GM18508 (cell line): Measurements from ENCODE around the gene PIGA.

Source experiments
- ATAC-seq: cut with Tn5 transposase; IDR thresholded peaks from one replicate; pipeline ENCODE4 v1.9.1; 2021; ENCODE audit warnings: moderate number of reproducible peaks; ENCODE audit not compliant: insufficient read depth, unreplicated experiment

Gene PIGA, protein sequence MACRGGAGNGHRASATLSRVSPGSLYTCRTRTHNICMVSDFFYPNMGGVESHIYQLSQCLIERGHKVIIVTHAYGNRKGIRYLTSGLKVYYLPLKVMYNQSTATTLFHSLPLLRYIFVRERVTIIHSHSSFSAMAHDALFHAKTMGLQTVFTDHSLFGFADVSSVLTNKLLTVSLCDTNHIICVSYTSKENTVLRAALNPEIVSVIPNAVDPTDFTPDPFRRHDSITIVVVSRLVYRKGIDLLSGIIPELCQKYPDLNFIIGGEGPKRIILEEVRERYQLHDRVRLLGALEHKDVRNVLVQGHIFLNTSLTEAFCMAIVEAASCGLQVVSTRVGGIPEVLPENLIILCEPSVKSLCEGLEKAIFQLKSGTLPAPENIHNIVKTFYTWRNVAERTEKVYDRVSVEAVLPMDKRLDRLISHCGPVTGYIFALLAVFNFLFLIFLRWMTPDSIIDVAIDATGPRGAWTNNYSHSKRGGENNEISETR

DNA sequence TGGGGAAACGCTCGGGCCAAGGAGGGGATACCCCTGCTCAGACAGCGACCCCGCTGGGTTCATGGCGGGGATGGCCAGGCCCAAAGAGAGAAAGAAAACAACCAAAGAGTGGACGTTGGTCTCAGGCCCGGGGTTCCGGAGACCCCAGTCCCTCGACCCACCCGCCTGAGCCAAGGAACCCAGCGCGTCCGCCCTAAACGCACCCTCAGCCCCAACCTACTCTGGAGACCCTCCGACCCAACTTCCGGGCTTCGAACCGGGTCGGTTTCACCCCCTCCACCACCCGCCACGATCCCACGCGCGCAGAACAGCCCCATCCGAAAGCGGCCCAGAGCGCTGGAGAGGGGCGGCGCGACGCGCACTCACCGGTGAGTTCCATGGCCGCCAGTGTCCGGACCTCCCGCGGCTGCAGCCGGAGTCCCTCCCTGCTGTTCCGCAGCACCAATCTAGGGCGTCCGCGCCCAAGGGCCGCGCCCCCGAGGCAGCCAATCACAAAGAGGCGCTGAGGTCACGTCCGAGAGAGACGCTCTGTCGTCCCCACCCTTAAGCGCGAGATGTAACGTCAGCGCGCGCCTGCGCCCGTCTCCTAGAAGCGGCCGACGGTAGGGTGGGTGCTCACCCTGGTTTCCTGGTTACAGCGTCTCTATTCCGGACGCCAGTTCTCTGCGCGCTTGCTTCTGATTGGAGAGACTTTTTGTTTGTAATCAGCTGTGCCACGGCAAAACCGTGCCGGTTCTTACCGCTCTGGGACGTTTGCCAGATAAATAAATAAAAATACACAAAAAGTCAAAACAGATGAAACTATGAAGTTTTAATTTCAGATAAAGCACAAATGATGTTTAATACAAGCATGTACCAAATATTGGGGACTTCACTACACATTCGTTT is at the start of gene PIGA:
Gene PIGA (minus strand): TSS at position 389 of the 888 bp plus-strand sequence. CDS start 3,593 bp downstream, outside the sequence.
- peak; percentile 86 for ATAC-seq

DNA sequence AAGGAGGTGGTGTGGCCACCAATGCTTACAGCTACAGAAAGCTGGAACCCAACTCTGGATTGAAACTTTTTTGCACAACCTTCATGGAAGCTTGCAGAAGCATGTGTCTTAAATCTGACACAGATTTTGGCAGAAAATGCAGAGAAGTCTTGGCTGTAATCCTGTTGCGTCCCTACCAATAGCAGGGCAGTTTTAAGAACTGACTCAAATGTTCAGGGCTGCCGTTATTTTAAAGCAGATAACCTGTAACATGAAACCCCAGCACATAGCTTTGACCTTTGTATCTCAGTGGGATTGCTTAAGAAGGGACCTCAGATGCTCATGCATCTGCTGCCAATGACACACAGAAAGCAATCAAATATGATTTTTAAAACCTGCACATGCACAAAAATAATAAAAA is 49.0 kb upstream of the PIGA start, which contains the start of gene VEGFD:
Gene VEGFD (minus strand): TSS at position 110 of the 400 bp plus-strand sequence. CDS start 467 bp downstream, outside the sequence.
- ATAC-seq, result no peak

DNA sequence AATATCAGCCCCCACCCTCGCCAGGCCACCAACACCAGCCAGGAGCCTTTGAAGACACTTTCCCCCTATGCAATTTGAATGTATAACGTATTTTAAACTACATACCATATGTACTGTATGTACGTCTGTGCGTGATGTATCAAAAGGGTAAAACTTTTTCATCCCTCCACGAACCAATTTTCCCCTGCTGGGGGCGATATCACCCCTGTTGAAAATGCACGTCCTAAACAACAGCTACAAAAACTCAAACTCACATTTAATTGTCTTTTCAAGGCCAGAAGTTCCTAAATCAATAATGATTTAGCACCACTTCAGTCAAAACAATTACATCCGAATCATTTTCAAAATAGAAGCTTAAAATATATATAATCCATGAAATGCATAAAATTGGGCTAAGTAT is 47.5 kb upstream of the PIGA start:
- no peak for ATAC-seq

DNA sequence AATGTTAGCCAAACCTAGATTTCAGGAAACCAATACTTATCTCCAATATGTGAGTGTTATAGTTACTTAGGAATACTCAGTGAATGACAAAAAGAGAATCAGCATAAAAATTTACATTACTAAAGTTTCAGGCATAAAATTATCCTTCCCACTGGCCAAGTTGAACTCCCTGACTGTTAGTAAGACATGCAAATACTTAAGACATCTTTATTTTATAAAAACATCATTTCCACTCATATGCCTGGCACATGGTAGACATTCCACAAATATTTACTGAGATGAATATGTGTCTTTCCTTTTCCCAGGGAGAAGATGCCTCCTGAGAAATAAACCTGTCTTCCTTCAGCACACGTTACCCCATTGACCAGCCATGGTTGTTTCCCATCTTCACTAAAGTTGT is 41.6 kb upstream of the PIGA start:
- no peak for ATAC-seq

DNA sequence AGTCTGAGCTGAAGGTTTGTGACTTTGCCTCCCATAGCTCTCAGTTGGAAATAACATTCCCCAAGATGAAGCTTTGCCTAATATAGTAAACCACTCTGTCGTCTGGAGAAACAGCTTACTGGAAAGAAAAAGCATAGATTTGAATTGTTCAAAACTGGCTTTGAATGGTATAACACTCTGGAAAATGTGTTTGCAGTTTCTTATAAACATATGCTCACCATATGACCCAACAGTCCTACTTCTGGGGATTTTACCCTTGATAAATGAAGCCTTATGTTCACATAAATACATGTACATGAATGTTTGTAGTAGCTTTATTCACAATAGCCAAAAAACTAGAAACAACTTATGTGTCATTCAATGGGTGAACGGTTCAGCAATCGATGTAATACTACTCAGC is 38.7 kb upstream of the PIGA start:
- no peak for ATAC-seq

DNA sequence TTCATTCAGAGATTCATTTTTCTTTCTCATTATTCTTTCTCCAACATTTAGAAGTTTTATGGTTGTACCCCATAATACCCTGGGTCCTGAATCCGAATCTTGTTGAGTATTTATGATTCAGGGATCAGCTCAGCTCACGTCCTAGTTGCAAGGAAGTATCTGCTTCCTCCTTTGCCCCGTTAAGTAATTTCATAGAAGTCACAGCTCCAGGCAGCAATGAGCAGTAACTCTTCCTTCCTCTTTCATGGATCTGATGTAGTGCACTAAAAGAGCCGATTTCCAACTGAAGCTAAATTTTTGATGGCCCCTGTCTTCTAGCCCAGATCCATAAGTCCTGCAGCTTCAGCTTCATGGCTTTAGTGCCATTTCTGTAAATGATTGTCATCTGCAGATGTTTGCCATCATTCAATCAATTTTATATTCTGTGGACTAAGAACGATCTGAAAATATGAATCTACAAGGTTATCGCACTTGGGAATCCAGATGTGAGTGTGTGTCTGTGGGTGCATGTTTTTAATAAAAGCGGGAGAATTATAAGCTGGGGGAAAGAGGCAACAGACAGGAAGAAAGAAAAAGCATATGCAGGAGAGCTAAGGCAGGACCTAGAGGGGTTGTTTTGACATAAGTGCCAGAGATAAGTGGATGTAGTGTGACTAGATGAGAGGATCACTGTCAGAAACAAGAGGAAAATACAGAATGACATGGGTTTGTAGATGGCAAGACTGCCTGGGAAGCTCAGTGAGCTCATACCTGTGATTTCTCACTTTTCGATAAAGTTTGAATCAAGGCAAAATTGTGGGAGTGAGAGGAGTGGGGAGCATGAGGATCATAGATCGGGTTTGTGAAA is 31.4 kb upstream of the PIGA start:
- no peak for ATAC-seq

DNA sequence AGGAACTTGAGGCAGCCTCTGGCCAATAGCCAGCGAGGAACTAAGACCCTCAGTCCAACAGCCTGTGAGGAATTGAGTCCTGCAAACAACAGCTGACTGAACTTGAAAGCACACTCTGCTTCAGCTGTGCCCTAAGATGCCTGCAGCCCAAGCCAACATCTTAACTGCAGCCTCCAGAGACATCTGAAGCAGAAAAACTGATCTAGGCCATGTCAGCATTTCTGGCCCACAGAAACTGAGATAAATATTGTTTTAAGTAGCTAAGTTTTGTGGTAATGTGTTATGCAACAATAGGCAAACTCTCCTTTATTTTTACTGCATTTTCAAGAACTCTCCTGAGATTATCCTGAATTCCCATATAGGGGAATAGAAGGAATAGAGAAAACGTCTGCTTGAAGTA is 24.4 kb upstream of the PIGA start:
- no peak for ATAC-seq

DNA sequence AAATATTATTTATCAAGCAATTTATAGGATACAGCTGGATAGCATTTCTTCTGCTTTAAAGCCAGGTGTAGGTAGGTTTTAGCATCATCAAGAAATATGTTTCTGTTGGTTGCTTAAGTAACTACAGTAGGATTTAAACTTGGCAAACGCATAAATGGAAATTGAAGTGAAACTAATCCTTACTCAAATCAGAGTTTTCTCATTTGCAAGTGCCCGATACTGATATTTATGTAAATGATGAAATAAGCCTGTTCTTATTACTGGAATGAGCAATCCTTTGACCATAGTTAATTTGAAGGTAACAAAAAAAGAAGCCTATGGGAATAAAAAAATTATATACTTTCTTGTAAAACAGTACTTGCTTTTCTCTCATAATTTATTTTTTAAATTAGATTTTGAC is 23.2 kb upstream of the PIGA start:
- ATAC-seq, result no peak

DNA sequence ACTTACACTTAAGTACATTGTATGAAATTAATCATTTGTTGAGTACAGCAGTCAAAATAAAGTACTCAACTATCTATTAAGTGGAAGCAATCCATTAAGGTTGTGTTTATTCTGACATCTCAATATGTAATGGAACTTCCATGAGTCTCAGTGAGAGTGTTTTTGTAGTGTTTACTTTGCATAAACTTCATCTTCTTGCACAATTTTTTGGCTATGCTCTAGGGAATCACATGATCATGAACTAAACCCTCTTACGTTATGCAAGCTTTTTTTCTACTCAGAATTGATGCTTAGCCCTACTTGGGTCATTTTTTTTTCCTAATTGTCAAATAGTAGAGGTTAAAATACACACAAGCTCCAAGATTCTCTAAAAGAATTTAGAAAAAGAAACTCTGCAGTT is 21.1 kb upstream of the PIGA start:
- ATAC-seq, result no peak

DNA sequence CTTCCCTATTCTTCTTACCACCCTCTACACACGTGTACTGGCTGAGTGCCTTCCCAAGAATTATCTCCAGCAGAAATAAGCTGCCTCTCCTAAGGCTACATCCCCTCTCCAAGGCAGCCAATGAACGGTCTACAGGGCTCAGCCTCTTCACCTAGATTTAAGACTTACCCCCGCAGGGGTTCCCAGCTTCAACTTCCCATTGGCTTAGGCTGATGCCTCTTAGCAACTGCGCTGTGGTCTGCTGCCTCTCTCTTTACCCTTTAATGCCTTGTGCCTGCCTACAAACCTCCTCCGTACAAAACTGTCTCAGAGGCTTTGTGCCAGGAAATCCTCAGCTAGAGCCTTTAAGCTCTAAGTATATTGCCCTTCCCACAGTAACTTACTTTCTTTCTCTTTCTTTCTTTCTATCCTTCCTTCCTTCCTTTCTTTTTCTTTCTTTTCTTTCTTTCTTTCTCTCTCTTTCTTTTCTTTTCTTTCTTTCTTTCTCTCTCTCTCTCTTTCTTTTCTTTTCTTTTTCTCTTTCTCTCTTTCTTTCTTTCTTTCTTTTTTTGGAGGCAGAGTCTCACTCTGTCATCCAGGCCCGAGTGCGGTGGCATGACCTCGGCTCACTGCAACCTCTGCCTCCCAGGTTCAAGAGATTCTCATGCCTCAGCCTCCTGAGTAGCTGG is 15.1 kb upstream of the PIGA start:
- no peak for ATAC-seq

DNA sequence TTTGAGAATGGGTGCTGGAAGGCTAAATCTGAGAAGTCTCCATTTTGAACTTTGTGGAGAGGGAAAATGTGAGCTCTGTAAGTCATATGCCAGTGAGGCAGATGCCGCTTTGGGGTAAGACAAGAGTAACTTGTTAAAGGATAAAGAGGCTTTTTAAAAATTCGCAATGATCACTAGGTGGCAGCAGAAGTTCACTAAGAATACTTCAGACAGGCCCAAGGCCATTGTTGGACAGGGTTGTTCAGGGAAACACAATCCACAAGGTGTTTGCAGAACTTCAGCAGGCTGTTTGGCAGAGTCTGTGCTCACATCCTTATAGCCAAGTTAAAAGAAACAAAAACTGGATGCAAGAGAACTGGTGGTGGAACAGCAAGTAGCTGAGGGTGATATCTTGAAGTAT is 13.7 kb upstream of the PIGA start:
- ATAC-seq, result no peak

DNA sequence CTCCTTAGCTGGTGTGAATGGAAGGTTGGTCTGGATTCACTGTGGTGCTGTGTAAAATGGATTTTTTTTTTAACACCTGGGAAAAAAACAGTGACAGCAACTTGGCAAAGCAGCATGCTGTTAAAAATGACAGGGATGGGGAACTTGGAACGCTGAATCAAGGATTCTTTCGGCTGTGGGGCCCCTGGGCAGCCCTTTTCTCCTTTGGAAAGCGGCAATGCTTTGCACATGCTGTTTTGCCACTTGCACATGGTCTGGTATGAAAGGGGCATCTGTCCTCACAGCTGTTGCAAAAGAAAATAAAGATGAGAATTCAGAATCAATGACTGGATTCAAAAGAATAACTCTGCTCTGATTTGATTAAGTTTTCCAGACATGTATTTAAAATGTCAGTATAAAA is 10.7 kb upstream of the PIGA start:
- no peak for ATAC-seq

DNA sequence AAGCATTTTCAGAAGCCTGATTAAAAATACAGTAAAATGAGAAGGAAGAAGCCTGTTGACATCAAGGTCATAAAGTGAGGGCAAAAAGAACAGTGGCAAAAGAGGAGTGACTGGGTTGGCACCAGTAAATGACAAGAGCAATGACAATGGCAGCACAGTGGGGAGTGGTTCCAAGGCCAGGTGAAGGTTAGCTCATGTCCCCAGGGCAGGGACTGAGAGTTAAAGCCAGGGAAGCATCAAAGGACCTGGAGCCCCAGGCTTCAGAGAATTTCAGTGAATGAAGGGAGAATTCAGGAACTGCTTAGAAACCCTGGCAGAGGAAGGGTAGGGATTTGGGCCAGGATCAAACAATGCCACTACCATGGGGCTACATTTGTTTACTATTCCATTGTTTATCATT is 8.8 kb upstream of the PIGA start:
- ATAC-seq, result no peak

DNA sequence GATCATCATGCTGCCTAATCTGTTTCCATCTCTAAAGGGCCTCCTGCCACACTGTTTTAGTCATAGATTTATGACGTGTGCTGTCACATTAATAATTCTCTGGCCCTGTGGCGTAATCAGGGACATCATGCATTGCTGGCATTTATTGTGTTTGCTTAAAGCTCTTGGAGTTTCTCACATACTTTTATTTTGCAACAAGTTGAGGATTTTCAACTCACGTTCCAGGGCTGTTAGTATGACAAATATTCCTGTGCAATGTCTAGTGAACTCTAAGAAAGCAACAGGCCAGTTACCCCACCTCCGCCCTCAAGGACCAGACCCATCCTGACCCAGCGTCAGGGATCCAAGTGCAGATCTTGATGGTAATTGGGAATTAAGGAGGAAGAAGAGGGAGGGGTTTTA is 7.8 kb upstream of the PIGA start:
- ATAC-seq, result no peak

DNA sequence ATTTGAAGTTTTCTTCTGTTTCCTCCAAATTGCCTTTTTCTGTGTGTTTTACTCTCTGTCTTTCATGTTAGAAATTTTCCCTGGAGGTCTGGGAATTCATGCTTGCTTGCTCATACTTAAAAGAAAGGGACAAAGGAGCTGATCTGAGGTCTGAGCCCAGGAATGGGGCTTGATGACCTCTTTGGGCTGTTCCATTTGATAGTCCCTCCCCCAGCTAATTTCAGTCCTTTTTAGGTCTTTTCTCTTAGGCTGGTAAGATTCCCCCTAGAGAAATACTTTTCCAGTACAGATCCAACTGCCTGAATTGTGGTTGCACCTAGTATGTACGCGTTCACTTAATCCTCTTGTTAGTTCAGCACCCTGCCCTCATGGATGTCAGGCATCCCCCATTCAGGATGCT is 5.5 kb upstream of the PIGA start:
- ATAC-seq, result no peak

DNA sequence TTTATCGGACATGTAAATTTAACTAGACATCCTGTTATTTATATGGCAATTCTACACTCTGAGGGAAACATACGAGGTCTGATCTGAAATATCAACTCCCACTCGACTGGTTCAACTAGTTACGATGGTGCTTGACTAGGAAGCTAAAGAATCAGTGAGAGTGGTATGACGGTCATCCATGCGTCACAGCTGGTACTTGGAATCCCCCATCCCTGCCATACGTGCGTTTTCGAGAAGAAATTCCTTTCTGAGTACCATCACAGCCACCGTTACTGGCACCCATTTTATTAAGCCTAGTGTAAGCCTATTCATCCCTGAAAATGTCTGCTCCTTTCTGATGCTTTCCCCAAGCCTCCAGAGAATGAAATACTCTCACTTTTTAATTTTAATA is 695 bp upstream of the PIGA start:
- no peak for ATAC-seq

DNA sequence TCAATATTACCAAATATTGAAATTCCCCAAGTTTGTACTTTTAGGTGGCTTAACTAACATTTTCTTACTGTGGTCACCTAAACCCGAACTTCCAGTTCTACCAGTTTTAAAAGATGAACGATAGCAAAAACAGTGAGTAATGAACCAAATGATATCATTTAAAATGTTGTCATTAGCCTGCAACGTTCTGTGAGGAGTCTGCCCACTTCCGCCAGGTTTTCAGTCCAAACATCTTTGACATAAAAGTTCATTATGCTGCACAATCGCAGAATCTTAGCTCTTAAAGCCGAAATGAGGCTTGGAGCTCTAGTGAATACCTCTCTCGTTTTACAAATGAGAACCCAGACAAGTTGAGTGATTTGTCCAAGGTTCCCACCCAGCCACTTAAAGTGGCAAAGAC is 762 bp downstream of the PIGA start:
- ATAC-seq, result no peak

DNA sequence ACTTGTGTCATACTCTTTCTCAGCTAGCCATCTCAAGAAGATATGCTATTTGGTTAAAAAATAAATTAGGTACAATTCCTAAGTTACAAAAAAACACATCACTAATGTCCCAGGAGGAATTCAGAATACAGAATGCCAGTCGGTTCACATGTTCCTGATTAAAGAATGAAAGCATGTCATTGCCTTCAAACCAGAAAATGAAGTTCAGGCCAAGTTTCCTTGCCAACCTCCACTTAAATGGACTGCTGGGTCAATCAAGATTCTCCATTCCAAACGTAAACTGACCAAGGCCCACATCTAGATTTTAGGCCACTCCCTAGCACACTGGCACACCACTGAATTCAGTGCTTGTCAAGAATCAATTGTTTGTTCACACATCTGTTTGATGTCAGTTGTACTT is 6.5 kb downstream of the PIGA start:
- no peak for ATAC-seq

DNA sequence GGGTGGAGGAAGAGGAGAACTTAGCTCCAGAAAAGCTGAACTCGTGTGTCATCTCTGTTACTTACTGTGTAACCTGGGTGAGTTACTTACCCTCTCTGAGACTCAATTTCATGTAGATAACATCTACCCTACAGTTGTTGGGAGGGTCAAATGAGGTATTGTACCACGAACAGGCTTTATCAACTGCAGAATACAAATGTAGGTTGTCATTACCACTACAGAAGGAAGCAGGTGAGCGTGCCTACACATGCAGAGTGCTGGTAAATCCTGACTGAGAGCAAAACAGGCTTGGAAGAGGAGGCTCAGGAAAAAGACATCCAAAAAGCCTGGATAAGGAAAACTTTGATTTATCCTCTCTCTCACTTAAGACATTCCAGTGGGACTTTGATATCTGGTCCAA is 7.2 kb downstream of the PIGA start:
- no peak for ATAC-seq

DNA sequence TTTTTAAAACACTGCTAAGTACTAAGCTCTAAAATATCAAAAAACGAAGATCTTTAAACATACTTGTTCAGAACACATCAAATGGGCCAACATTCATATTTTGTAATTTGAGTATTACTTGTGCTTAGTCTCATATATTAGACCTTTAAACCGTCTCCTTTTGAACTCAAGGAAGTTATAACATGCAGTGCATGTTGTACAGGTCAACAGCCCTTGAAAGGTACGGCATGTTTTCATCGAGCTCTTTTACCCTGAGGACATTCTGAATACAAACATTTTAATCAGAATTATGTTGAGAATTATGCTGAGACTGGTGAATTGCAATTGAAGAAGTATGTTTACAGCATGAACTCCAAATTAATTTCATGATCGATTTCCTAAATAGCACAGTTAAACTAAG is 12.9 kb downstream of the PIGA start:
- ATAC-seq, result no peak
